ENCODE measurements around the gene ETFDH.
"Not testable (repeated sequence)": the region's sequence is repeated elsewhere in the genome, so short reads cannot be mapped to it uniquely, and the experiment has no call there.

ETFDH gene

DNA sequence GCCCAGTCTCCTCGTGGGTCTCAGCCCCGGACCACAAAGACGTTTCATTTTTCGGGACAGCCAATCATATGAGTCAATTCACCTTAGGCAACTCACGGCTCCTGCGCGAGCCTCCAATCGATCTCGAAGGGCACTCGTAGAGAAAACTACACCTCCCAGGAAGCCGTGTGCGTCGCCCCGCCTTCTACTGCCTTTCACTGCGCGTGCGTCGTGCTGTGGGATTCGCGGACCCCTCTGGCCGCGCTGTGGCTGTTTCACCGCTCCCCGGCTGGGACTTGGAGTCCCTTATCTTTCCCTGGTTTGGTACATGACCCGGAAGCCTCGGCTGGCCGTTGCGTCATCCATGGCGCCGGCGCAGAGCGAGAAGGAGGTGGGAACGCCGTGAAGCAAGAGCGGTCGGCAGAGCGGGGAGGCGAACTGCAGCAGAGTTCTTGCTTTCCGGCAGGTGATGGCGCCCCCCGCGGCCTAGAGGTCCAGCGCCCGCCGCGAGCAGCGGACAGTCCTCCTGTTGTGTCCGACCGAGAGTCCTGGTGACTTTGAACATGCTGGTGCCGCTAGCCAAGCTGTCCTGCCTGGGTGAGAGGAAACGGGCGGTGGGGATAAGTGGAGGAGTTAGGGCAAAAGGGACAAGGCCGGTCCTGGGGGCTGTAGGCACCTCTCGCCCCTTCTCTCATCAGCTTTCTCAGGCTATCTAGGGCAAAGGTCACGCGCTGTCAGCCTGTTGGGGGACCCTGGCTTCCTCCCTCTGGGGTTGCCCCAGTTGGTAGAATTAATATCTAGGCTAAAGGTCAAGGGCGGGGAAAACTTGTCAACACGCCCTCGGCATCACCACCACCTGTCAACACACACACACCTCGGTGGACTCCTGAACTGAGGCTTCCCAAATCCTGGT, at the start of gene ETFDH:
ETFDH (plus strand) TSS at position 382 of the 892 bp plus-strand sequence; CDS start at position 543, 161 bp downstream.
- peak; percentile 93 to 98 for DNase-seq (ENCODE audit: low read depth in 2 of 2)

DNA sequence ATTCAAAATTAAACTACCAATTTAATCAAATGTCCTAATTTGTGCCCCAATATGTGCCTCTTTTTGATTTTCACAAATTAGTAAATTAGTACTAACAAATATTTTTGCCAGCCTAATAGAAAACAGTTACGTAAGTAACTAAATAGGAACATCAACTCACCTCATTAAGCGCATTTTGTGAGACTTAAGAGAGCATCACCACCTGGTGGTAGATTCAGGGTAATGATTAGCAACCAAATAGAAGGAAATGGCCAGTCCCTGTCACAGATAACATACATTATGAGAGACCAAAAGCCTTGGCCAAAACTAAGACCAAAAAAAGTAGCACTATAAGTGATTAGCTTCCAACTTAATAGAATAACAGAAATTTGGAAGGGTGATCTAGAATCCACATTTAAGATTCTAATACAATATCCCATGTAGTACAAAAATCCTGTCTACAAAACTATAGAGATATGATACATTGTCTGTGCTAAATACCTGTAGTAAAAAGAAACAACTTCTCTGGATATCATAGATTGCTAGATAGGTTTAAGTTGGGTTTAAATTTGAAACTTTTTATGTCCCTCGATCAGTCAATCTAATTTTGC, 47.1 kb upstream of the ETFDH start:
- no peak for DNase-seq (ENCODE audit: low read depth in 2 of 2)

DNA sequence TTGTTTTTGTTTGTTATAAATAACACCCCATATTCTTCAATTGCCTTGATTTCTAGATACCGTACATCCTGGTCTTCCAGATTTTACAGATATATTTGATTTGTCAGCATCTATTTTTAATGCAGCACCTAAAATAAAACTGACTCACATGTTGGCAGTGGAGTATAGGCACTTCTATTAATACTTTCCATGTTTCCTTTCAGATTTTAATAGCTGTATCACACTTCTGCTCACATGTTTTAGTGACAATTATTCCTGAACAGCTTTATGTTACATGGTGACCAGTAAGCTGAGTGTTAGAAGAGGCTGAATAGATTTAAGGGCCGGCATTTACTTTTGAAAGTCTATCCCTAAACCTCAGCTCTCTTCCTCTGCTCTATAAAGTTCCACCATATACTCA, 46.6 kb upstream of the ETFDH start:
- DNase-seq (ENCODE audit: low read depth in 2 of 2), result no peak

DNA sequence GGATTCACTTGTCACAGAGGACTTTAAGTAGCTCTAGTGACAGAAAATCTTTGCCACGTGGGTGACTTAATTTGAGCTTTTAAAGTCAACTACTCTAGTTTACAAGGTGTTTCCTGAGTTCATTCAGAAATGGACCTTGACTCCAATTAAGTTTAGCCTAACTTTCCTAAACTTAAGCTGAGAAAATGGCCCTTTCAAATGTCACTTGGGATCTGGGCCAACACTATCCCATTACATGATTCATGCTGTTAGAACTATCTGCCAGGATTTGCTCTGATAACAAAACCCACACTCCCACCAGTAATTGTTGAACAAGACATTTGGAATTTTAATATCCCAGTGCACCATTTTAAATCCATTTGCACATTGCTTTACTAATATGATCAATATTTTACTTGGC, 41.2 kb upstream of the ETFDH start:
- DNase-seq (ENCODE audit: low read depth in 2 of 2), result no peak

DNA sequence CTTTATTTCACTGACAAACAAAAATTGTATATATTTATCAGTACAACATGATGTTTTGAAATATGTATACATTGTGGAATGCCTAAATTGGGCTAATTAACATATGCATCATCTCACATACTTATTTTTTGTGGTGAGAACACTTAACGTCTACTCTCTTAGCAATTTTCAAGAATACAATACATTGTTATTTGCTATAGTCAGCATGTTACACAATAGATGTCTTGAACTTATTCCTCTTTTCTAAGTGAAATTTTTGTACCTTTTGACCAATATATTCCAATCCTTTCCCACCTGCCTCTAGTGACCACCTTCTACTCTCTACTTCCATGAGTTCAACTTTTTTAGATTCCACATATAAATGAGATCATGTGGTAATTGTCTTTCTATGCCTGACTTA, 35.5 kb upstream of the ETFDH start:
- DNase-seq (ENCODE audit: low read depth in 2 of 2), result no peak

DNA sequence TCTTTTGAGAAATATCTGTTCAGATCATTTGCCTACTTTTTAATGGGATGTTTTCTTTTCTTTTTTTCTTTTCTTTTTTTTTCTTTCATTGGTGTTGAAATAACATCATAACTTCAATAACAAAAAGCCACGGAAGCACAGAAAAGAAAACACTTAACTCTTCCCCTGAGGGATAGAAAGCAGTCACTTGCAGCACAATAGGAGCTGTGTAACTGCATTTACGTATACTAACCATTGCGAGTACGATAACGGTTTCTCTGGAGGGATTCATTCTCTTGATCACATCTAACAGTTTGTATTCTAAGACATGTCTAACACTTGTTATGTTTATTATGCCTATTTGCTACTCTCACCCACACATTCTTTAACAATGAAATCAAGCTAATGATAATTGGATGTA, 27.7 kb upstream of the ETFDH start:
- DNase-seq (ENCODE audit: low read depth in 2 of 2), result no peak

DNA sequence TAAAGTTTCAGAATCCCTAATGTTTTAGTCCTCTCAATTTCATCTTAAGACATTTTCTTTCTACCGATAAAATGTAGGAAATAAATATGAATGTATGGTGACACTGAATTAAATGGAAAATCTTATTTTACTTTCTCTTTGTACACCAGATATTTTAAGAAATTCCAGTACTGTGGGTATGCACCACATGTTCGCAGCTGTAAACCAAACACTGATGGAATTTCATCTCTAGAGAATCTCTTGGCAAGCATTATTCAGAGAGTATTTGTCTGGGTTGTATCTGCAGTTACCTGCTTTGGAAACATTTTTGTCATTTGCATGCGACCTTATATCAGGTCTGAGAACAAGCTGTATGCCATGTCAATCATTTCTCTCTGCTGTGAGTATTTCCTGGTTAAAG, 27.3 kb upstream of the ETFDH start:
- no peak for DNase-seq (ENCODE audit: low read depth in 2 of 2)

DNA sequence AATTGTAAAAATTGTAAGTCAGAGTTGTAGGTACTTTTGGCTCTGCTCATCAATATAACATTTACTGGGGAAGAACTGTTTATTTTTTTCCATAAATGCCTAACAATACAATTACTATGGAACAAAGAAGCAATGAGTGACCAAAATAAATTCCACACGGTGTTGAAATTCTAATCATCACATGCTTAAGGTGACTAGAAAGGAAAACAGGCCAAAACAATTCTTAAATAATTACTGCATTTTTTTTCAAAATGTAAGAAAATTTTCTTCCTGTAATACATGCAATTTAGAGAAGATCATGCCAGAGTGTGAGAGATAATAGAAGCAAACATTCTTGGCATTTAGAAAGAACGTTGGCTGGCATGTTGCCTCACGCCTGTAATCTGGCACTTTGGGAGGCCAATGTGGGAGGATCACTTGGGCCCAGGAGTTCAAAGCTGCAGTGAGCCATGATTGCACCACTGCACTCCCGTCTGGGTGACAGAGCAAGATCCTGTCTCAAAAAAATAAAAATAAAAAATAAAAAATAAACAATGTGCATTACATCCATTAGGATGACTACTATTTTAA, 22.9 kb upstream of the ETFDH start:
- DNase-seq (ENCODE audit: low read depth in 2 of 2), result no peak

DNA sequence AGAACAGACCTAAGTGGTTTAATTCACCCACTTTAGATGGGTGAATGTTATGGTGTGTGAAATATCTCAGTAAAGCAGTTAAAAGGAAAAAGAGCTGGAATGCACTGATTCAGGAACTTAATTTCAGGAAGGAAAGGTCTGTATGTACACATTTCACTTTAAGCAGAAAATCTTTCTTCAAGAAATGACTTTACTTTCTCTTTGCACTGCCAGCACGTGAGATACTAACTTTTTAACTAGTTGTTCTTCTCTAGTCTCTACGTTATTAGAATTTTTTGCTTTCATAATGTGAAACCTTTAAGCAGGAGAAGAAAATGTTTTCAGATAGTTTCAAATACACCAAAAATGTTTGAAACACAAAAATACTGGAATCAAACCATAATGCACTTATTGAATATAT, 19.2 kb upstream of the ETFDH start:
- DNase-seq (ENCODE audit: low read depth in 2 of 2), result no peak

DNA sequence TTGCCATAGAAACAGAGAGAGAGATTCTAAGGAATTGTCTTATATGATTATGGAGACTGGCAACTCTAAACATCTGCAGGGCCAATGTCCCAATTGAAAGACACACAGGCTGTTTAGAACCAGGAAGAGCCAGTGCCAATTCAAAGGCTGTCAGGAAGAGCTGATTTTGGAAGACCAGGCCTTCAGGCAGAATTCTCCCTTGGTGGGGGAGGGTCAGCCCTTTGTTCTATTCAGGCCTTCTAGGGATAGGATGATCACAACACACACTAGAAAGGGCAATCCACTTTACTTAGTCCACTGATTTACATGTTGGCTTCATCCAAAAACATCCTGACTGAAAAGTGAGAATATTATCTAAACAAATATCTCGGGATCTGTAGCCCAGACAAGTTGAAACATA, 15.7 kb upstream of the ETFDH start:
- no peak for DNase-seq (ENCODE audit: low read depth in 2 of 2)

DNA sequence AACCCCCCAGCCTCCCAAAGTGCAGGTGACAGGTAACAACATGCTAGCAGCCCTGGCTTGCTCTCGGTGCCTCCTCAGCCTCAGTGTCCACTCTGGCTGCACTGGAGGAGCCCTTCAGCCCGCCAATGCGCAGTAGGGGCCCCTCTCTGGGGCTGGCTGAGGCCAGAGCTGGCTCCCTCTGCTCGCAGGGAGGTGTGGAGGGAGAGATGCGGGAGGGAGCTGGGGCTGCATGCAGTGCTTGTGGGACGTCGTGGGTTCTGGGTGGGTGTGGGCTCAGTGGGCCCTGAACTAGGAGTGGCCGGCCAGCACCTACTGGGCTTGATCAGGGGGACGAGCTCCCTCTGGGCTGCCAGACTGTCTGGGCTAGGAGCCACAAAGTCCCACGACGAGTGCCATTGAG, 14.8 kb upstream of the ETFDH start:
- no peak for DNase-seq (ENCODE audit: low read depth in 2 of 2)

DNA sequence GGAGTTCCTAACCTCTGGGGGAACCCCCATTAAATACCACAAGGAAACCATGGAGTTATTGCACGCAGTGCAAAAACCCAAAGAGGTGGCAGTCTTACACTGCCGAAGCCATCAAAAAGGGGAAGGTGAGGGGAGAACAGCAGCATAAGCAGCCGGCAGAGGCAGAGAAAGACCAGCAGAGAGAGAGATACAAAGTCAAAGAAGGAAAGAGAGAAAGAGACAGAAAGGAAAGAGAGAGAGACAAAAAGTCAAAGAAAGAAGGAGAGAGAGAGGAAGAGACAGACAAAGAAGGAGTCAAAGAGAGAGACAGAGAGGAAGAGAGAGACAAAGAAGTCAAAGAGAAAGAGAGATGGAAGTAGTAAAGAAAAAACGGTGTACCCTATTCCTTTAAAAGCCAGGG, 8.8 kb upstream of the ETFDH start:
- not testable (repeated sequence) for DNase-seq (ENCODE audit: low read depth in 2 of 2)

DNA sequence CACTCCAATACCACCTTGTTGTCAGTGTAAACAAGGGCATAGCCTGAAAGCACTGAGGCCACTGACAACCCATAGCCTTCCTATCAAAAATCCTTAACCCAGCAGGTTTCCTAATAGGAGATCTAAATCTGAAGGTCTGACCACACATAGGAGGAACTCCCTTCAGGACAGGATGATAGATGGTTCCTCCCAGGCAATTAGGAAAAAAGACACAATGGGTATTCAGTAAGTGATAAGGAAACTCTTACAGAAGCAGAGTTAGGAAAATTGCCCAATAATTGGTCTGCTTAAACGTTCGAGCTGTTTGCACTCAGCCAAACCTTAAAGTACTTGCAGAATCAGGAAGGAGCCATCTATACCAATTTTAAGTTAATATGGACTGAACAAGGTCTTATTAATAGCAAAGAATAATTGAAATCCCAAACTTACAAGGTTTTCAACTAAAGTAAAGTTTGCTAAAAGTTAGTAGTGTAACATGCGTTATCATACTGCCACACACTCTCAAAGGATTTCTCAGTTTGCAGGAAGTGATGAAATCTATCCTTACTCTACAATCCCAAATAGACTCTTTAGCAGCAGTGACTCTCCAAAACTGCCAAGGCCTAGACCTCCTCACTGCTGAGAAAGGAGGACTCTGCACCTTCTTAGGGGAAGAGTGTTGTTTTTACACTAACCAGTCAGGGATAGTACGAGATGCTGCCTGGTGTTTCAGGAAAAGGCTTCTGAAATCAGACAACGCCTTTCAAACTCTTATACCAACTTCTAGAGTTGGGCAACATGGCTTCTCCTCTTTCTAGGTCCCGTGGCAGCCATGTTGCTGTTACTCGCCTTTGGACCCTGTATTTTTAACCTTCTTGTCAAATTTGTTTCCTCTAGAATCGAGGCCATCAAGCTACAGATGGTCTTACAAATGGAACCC, 8.1 kb upstream of the ETFDH start:
- DNase-seq (ENCODE audit: low read depth in 2 of 2), result not testable (repeated sequence)

DNA sequence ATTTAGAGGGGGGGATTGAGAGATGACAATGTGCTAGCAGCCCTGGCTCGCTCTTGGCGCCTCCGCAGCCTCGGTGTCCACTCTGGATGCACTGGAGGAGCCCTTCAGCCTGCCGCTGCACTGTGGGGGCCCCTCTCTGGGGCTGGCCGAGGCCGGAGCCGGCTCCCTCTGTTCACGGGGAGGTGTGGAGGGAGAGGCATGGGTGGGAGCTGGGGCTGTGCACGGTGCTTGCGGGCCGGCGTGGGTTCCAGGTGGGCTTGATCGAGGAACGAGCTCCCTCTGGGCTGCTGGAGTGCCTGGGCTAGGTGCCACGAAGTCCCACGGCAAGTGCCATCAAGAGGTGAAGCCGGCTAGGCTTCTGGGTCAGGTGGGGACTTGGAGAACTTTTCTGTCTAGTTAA, 7.3 kb upstream of the ETFDH start:
- no peak for DNase-seq (ENCODE audit: low read depth in 2 of 2)

DNA sequence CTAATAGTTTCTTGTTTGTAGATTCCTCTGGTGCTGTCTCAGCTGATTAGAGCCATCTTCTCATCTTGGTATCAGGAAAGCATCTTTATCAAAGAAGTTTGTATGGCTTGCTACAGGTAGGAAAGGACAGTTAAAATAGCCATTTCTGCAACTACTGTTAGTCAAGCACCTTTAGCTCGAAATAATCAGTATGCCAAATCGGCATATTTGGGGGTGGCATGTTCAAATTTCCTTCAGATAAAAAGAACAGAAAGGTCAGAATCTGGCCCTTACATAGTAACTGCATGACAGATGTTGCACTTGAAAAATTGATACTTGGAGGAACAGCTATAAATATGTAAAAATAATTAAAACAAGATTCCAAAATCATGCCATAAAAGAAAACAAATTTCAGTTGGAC, 5.2 kb upstream of the ETFDH start:
- DNase-seq (ENCODE audit: low read depth in 2 of 2), result no peak

DNA sequence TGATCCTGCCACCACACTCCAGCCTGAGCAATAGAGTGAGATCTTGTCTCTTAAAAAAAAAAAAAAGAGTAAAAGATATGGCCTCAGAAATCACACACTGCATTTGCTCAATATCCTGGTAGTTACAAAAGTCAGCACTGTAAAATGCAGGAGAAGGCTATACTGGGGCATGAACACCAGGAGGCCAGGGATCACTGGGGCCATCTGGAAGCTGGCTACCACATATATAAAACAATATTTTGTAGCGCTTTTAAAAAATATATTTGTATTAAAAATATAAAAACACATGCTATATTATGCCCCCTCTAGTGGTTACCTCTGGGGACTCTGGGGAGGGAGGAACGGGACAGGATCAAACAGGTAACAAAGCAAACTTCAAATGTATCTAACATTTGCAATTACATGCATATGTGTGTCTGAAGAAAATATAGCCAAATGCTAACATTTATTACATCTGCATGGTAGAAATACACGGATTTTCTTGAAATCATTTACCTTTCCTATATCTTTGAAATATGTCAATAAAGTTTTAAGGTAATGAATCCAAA, 4.4 kb upstream of the ETFDH start:
- DNase-seq (ENCODE audit: low read depth in 2 of 2), result no peak

DNA sequence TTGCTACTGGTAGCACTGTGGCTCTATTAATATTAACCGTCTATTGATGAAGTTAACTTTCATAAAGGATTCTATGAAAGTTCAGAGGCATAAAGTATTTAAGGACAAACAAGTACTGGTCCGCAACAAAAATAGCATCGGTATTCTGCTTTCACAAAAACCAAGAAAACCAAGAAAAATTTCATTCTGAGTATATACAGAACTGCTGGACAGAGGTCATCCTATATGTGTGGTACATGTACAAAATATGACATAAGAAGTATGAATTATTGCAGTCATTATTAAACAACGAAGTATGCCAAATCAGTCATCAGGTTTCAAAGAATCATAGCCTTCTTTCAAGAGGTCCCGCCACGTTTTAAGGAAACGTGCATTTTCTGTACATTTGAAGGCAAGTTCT, 2.8 kb upstream of the ETFDH start:
- DNase-seq (ENCODE audit: low read depth in 2 of 2), result no peak

DNA sequence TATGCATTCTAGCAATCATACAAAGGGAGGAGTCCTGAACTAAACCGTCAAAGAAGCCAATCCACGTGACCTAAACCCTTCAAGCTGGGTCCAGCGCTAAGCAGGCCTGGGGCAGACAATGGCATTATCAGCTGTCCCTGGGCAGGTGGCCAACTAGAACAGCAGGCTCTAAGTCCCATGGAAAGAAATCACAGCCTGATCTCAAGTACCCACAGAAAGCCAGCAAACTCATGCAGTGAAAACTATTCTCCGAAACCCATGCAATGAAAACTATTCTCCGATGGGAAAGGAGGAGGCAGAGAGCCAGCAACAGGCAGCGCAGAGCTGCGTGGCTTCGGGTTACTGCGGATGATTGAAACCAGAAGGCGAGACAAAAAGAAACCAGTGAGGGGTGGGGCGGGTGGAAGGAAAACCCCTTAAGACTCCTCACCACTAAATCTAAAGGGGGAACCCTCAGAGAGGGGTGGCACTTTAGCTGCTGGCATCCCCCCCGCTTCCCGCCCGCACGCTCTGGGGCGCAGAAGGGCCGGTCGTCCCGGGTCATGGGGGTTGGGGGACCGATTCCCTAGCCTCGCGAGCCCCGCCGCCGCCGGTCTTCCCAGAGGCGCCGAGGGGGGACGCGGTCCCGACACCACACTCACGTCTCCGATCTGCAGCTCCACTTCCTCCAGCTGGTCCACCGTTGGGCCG, 976 bp upstream of the ETFDH start:
- peak; percentile 34 to 49 for DNase-seq (ENCODE audit: low read depth in 2 of 2)

DNA sequence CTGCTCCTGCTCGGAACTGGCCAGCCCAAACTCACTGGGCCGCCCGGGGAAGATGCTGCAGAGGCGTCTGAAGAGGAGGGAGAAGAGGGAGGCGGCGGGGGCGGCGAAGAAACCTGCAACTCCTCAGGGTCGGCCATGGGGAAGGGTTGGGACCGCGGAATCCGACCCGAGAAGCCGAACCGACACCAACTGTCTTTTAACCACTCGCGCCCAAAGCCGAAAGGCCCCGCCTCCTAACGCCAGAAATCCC, 506 bp upstream of the ETFDH start, which contains the start of gene C4orf46:
C4orf46 (minus strand) TSS at position 223 of the 250 bp plus-strand sequence; CDS start at position 137, 86 bp downstream.
- DNase-seq (ENCODE audit: low read depth in 2 of 2), result no peak

DNA sequence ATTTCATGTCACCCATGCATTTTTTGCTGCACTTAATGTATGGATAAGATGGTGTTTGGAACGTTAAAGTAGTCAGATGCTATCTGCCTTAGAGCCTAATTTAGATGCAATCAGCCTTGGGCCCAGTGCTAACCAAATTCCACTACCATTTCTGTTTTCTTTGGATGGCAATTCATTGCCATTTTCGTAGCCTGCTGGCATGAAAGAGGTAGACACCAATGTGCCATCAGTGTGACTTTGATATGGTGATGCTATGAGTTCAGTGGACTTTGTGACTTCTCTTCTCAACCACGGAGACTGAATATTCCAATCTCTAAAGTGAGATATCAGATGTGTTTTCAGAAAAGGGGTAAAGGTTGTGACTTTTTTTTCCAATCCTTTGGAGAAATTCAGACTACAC, 1.5 kb downstream of the ETFDH start:
- DNase-seq (ENCODE audit: low read depth in 2 of 2), result no peak

DNA sequence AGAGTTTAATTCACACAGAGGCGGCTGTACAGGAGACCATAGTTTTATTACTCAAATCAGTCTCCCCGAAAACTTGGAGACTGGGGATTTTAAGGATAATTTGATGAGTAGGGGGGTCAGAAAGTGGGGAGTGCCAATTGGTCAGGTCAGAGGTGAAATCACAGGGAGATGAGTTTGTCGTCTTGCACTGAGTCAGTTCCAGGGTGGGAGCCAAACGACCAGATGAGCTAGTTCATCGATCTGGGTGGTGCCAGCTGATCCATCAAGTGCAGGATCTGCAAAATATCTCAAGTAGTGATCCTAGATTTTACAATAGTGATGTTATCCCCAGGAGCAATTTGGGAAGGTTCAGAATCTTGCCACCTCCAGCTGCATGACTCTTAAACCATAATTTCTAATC, 4.0 kb downstream of the ETFDH start:
- DNase-seq (ENCODE audit: low read depth in 2 of 2), result no peak
